ENCODE results near the gene GAST. TPM values are rescaled to one million over a fixed set of nuclear protein-coding genes. Genes with fewer than 3 reads are reported as not detected.

GAST gene
- total and polyA plus RNA-seq, 10 of the 15 experiments (the other 5 are each of a cell fraction or from before 2014, with no cell fraction given): not detected

DNA sequence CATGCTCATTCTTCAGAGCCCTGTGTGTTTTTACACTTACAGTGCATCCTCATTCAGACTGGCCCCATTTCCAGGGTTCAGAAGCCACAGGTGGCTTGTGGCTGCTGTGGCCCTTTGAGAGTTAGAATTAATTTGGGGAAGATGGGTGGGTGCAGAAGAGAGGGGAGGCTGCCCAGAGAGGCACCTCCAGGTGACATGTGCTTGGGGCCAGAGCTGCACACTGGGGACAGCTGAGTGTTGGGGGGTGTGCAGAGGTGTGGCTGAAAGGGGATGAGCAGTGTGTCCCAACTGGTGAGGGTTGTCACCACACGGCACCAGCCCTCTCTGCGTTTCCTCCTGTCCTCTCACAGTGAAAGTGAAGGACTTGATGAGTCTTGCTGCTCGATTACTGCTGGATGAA, 30.4 kb upstream of the GAST start:
- in situ Hi-C loops (cut with MboI): loop anchor here (25.0 kb wide), 2 partner anchors 1531 to 1681 kb away; partner anchors contain the start of gene TMEM106A
- no TSS peak for BruUV-seq (replicated peaks)

More for the DNA sequence above, 30.4 kb upstream of the GAST start:
- Histone ChIP-seq H3K79me2 (ENCODE audit: control insufficient read depth, insufficient read depth, low read length) (no peaks in the 10 kb centered on the region), H2AFZ (ENCODE audit: control insufficient read depth, low read depth, low read length) (no peak overlapping the region), H3K9ac (ENCODE audit: control insufficient read depth, insufficient read depth, low read length) (no peak overlapping the region), H3K4me1 (ENCODE audit: control insufficient read depth, insufficient read depth, low read length) (peaks cover 7% of the 10 kb centered on the region; the same call in 1 of the 2 replicates), H3K9me3 (replicated peaks; ENCODE audit: control insufficient read depth, insufficient read depth, low read length) (no peaks in the 10 kb centered on the region; the same call in 2 of the 3 replicates), H3K27ac (ENCODE audit: control insufficient read depth, insufficient read depth) (no peak overlapping the region), H3K4me3 (no peak overlapping the region), H3K4me2 (ENCODE audit: control insufficient read depth, insufficient read depth) (no peak overlapping the region), H4K20me1 (ENCODE audit: control insufficient read depth, insufficient read depth) (no peaks in the 10 kb centered on the region), H3K36me3 (ENCODE audit: control insufficient read depth in 2 of 2, insufficient read depth in 2 of 2, low read length in 1 of 2) (no peaks in the 10 kb centered on the region), H3K27me3 (replicated peaks in 1 of 2; ENCODE audit: control insufficient read depth in 2 of 2, insufficient read depth in 2 of 2, low read length in 1 of 2) (no peaks in the 10 kb centered on the region)
- DNase-seq (ENCODE audit: low read depth, low spot score) (no peak), FAIRE-seq (no peak), ATAC-seq (no peak)
- WGBS (ENCODE audit: insufficient coverage, insufficient replicate concordance, low lambda C conversion rate, missing lambda C conversion rate): 8% methylated on average over 3 of the region's 3 CpGs
- ChIA-PET CTCF (interaction anchor here (8.7 to 9.5 kb wide), 2 partner anchors 10 to 14 kb away, joined by 170 to 265 read pairs; partner anchors contain the start of gene EIF1), RAD21 (ENCODE audit: unreplicated experiment) (interaction anchor here (5.4 to 6.5 kb wide), 2 partner anchors 7 to 13 kb away, joined by 38 to 85 read pairs; partner anchors contain the start of gene EIF1), POLR2A (interaction anchor here (0.6 to 7.3 kb wide), 3 partner anchors 8 to 19 kb away, joined by 3 to 177 read pairs (median 6); partner anchors contain the start of gene EIF1), SMC1A (ENCODE audit: uncharacterized antibody, unreplicated experiment) (interaction anchor here (1.2 to 7.5 kb wide), 3 partner anchors 8 to 19 kb away, joined by 3 to 122 read pairs (median 57); partner anchors contain the start of gene EIF1)
- TF ChIP-seq NKRF (conservative IDR thresholded peaks at IDR 0.05) (no peak), TAF1 (IDR thresholded peaks at IDR 0.05; ENCODE audit: borderline replicate concordance, low read depth, low read length) (no peak), NRF1 (conservative IDR thresholded peaks at IDR 0.05; ENCODE audit: low read depth, low read length) (no peak), YBX1 (IDR thresholded peaks at IDR 0.05) (no peak), RAD21 (IDR thresholded peaks at IDR 0.05; ENCODE audit: insufficient read depth, low read depth, low read length) (no peak), CBFB (IDR thresholded peaks at IDR 0.05; ENCODE audit: low read depth) (no peak), RCOR1 (conservative IDR thresholded peaks at IDR 0.05; ENCODE audit: low read depth, low read length) (no peak), NFYA (IDR thresholded peaks at IDR 0.05; ENCODE audit: borderline replicate concordance, low read depth, low read length) (no peak)
- TF ChIP-seq, protein P1, sequence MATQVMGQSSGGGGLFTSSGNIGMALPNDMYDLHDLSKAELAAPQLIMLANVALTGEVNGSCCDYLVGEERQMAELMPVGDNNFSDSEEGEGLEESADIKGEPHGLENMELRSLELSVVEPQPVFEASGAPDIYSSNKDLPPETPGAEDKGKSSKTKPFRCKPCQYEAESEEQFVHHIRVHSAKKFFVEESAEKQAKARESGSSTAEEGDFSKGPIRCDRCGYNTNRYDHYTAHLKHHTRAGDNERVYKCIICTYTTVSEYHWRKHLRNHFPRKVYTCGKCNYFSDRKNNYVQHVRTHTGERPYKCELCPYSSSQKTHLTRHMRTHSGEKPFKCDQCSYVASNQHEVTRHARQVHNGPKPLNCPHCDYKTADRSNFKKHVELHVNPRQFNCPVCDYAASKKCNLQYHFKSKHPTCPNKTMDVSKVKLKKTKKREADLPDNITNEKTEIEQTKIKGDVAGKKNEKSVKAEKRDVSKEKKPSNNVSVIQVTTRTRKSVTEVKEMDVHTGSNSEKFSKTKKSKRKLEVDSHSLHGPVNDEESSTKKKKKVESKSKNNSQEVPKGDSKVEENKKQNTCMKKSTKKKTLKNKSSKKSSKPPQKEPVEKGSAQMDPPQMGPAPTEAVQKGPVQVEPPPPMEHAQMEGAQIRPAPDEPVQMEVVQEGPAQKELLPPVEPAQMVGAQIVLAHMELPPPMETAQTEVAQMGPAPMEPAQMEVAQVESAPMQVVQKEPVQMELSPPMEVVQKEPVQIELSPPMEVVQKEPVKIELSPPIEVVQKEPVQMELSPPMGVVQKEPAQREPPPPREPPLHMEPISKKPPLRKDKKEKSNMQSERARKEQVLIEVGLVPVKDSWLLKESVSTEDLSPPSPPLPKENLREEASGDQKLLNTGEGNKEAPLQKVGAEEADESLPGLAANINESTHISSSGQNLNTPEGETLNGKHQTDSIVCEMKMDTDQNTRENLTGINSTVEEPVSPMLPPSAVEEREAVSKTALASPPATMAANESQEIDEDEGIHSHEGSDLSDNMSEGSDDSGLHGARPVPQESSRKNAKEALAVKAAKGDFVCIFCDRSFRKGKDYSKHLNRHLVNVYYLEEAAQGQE (IDR thresholded peaks at IDR 0.05; ENCODE audit: low read depth, low read length): no peak
- TF ChIP-seq, protein P2, sequence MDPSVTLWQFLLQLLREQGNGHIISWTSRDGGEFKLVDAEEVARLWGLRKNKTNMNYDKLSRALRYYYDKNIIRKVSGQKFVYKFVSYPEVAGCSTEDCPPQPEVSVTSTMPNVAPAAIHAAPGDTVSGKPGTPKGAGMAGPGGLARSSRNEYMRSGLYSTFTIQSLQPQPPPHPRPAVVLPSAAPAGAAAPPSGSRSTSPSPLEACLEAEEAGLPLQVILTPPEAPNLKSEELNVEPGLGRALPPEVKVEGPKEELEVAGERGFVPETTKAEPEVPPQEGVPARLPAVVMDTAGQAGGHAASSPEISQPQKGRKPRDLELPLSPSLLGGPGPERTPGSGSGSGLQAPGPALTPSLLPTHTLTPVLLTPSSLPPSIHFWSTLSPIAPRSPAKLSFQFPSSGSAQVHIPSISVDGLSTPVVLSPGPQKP (IDR thresholded peaks at IDR 0.05; ENCODE audit: low read depth, low read length): no peak
- intact Hi-C loops (cut with micrococcal nuclease; ENCODE audit: unreplicated experiment): no loop called here

All from GM12878 (cell line).